K562 (cell line): ENCODE measurements around the gene GLB1L. TPM values are rescaled to one million over a fixed set of nuclear protein-coding genes. Genes with fewer than 3 reads are reported as not detected.
A peak's percentile ranks its signal among the peaks of the same experiment; 100 is the strongest.

Source experiments
- CSDE1 ChIP-seq, 2 experiments: fragments of 450-650 bp; IDR thresholded peaks; 2 replicates each; pipeline ENCODE4 v1.6.1; 2016; ENCODE audit warnings: mild to moderate bottlenecking in 1 of 2
- CTCF ChIP-seq, 3 experiments: IDR thresholded peaks in 2 of 3; conservative IDR thresholded peaks in 1 of 3; 2 replicates each; pipeline ENCODE4 v1.5.1; 2011 to 2012; ENCODE audit warnings: low read length in 3 of 3, mild to moderate bottlenecking in 3 of 3, control low read depth in 2 of 3, improper control_type of control experiment in 1 of 3, inconsistent platforms in 1 of 3, low read depth in 1 of 3, mixed read lengths in 1 of 3, moderate library complexity in 1 of 3; ENCODE audit not compliant: insufficient read depth in 2 of 3
- EP400 ChIP-seq: fragments of 450-650 bp; IDR thresholded peaks from 2 replicates; pipeline ENCODE4 v1.6.1; 2017; ENCODE audit warnings: antibody characterized with exemption, mild to moderate bottlenecking, moderate library complexity
- FIP1L1 ChIP-seq: fragments of 200-400 bp; formaldehyde crosslinking; IDR thresholded peaks from 2 replicates; pipeline ENCODE4 v1.6.1; 2018; ENCODE audit warnings: mild to moderate bottlenecking, low read depth, low read length; ENCODE audit not compliant: poor library complexity, severe bottlenecking
- GABPB2 ChIP-seq: fragments of 250-450 bp; sonication (Bioruptor Pico); conservative IDR thresholded peaks from 2 replicates; pipeline ENCODE4 v1.5.1; 2021; ENCODE audit warnings: mild to moderate bottlenecking
- GATAD2A ChIP-seq: fragments of 450-650 bp; IDR thresholded peaks from 2 replicates; pipeline ENCODE4 v1.6.1; 2017
- HMG20B ChIP-seq: fragments of 250-450 bp; sonication (Bioruptor Pico); IDR thresholded peaks from 2 replicates; pipeline ENCODE4 v1.5.0; 2021; ENCODE audit warnings: mild to moderate bottlenecking
- HNRNPK ChIP-seq: fragments of 200-400 bp; formaldehyde crosslinking; IDR thresholded peaks from one replicate; pipeline ENCODE4 v1.6.1; 2018; ENCODE audit warnings: mild to moderate bottlenecking, low read depth, low read length; ENCODE audit not compliant: poor library complexity, severe bottlenecking
- KLF1 ChIP-seq: fragments of 450-650 bp; IDR thresholded peaks from 2 replicates; pipeline ENCODE4 v1.6.1; 2016; ENCODE audit warnings: missing genetic modification characterization, missing compliant biosample characterization
- NFYB ChIP-seq: IDR thresholded peaks from 2 replicates; pipeline ENCODE4 v1.6.1; 2011; ENCODE audit warnings: mild to moderate bottlenecking, moderate library complexity; ENCODE audit not compliant: insufficient read length; ENCODE audit errors: extremely low read depth
- PURB ChIP-seq: sonication (generic); formaldehyde crosslinking; IDR thresholded peaks from 2 replicates; pipeline ENCODE4 v1.9.0; 2021; ENCODE audit warnings: low read depth, mild to moderate bottlenecking, missing genetic modification reagents
- SIN3B ChIP-seq: fragments of 450-650 bp; IDR thresholded peaks from 2 replicates; pipeline ENCODE4 v1.6.1; 2017; ENCODE audit warnings: low read depth, mild to moderate bottlenecking, moderate library complexity
- SMAD3 ChIP-seq: fragments of 450-650 bp; formaldehyde crosslinking; conservative IDR thresholded peaks from 2 replicates; pipeline ENCODE4 v1.4.0; 2020; ENCODE audit warnings: mild to moderate bottlenecking
- SMARCC2 ChIP-seq: fragments of 450-650 bp; IDR thresholded peaks from 2 replicates; pipeline ENCODE4 v1.6.1; 2017; ENCODE audit warnings: antibody characterized with exemption, moderate library complexity, mild to moderate bottlenecking, low read depth
- SUPT5H ChIP-seq: fragments of 450-650 bp; IDR thresholded peaks from 2 replicates; pipeline ENCODE4 v1.6.1; 2016
- ZKSCAN1 ChIP-seq: fragments of 150-350 bp; IDR thresholded peaks from 2 replicates; pipeline ENCODE4 v1.6.1; 2016; ENCODE audit warnings: low read depth, low read length
- ZNF644 ChIP-seq: fragments of 200-800 bp; sonication (Bioruptor generic); IDR thresholded peaks from 2 replicates; pipeline ENCODE4 v1.6.1; 2016; ENCODE audit warnings: low read depth, missing genetic modification characterization, missing compliant biosample characterization
- ZNF696 ChIP-seq: fragments of 250-450 bp; sonication (Bioruptor Pico); conservative IDR thresholded peaks from 2 replicates; pipeline ENCODE4 v1.4.0; 2020; ENCODE audit warnings: mild to moderate bottlenecking, moderate library complexity
- ZNF75A ChIP-seq: fragments of 450-650 bp; formaldehyde crosslinking; IDR thresholded peaks from 2 replicates; pipeline ENCODE4 v1.4.0; 2020; ENCODE audit warnings: mild to moderate bottlenecking
- ZNF780A ChIP-seq: fragments of 250-450 bp; sonication (Bioruptor Pico); IDR thresholded peaks from 2 replicates; pipeline ENCODE4 v1.5.0; 2021; ENCODE audit warnings: mild to moderate bottlenecking
- ZNF830 ChIP-seq: fragments of 250-450 bp; sonication (Bioruptor Pico); IDR thresholded peaks from 2 replicates; pipeline ENCODE4 v1.5.0; 2021; ENCODE audit warnings: mild to moderate bottlenecking
- polyA plus RNA-seq, 8 experiments: library from polyadenylated mRNA; depleted of rRNA in 4 of 8; stranded (reverse) in 5 of 8; unstranded in 3 of 8; fragments of >200 nt; fragmentation: Nextera tagmentation in 2 of 8; fragmentation: Illumina TruSeq in 1 of 8; extraction: Ambion mirVana in 2 of 8; extraction: Trizol in 1 of 8; gene quantifications; 2 replicates each; pipeline versions ENCODE4 v1.2.1 to v1.2.3, GENCODE V29; 2011 to 2014; ENCODE audit warnings: inconsistent platforms in 1 of 8, missing spikeins in 1 of 8
- total RNA-seq, 7 experiments: library from RNA; depleted of rRNA in 6 of 7; stranded (reverse); fragments of >200 nt in 6 of 7; fragmentation: Illumina TruSeq in 2 of 7; extraction: Trizol in 2 of 7; gene quantifications; 2 replicates each; pipeline versions ENCODE4 v1.2.1 to v1.2.3, GENCODE V29; 2011 to 2021; ENCODE audit warnings: low replicate concordance in 1 of 7
- TF ChIP-seq, protein P1 (sequence below): fragments of 150-350 bp; conservative IDR thresholded peaks from 2 replicates; pipeline ENCODE4 v1.6.1; 2014; ENCODE audit warnings: low read length
- TF ChIP-seq, protein P2 (sequence below): IDR thresholded peaks from 3 replicates; pipeline ENCODE4 v1.6.1; 2011; ENCODE audit warnings: borderline replicate concordance, mild to moderate bottlenecking; ENCODE audit not compliant: insufficient read length, insufficient read depth

Gene GLB1L
- total and polyA plus RNA-seq, 9 of the 15 experiments (the other 6 are each of a cell fraction or from before 2014, with no cell fraction given), result 0.42 to 2.9 (median 2.5) TPM

DNA sequence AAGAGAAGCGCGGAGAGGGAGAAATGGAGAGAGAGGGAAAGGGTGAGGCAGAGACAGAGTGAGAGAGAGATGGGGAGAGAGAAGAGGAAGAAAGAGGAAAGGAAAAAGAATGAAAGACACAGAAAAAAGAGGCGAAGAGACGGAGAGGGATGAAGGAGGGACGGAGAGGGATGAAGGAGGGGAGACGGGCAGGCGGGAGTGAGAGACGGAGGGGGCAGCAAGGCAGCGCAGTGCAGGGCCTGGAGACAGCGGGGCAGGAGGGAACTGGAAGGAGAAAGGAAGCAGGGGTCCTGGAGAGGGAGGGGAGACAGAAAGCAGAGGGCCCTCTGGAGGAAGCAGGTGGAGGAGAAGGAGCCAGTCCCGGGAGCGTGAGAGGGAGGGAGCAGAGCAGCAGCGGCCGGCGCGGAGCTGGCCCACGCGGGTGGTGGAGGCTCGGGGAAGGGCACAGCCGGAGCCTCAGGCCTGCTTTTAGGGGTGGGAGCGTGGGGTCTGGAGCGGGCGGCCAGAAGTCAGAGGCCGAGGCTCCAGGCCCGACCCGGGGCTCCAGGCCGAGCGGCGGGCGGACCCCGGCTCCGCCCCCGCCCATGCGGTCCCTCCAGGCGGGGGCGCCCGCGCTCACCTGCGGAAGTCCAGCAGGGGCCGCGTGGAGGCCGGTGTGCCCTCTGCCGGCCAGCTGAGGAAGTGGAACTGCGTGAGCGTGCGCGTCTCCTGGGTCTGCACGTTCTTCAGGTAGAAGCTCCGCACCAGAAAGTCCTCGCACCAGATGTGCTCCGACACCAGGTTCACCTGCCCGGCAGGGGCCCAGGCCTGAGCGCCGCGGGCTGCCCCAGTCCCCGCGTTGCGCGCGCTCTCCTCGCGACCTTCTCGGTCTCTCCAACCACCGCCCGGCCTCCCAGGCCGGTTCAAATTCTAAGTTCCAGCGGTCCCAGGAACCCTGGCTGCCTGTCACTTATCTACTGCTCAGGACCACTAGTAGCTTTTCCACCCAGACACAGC is 49.4 kb upstream of the GLB1L start (continued):
- TF ChIP-seq, protein P1, sequence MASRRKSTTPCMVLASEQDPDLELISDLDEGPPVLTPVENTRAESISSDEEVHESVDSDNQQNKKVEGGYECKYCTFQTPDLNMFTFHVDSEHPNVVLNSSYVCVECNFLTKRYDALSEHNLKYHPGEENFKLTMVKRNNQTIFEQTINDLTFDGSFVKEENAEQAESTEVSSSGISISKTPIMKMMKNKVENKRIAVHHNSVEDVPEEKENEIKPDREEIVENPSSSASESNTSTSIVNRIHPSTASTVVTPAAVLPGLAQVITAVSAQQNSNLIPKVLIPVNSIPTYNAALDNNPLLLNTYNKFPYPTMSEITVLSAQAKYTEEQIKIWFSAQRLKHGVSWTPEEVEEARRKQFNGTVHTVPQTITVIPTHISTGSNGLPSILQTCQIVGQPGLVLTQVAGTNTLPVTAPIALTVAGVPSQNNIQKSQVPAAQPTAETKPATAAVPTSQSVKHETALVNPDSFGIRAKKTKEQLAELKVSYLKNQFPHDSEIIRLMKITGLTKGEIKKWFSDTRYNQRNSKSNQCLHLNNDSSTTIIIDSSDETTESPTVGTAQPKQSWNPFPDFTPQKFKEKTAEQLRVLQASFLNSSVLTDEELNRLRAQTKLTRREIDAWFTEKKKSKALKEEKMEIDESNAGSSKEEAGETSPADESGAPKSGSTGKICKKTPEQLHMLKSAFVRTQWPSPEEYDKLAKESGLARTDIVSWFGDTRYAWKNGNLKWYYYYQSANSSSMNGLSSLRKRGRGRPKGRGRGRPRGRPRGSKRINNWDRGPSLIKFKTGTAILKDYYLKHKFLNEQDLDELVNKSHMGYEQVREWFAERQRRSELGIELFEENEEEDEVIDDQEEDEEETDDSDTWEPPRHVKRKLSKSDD, result no peak
- 0 out of 2 replicates have a peak, but pooled peaks have one; percentile 32 for TF ChIP-seq GATAD2A
- TF ChIP-seq CSDE1 (IDR thresholded peaks at IDR 0.05), result no peak
- TF ChIP-seq SUPT5H, result peak; percentile 58; the same call in 1 of the 2 replicates
- TF ChIP-seq HNRNPK, result no peak
- no peak for TF ChIP-seq ZKSCAN1
- peak; percentile 93 to 99 (median 98) for TF ChIP-seq CTCF (IDR thresholded peaks at IDR 0.05 in 2 of 3, conservative IDR thresholded peaks at IDR 0.05 in 1 of 3; ENCODE audit: insufficient read depth in 2 of 3, low read depth in 1 of 3, low read length in 3 of 3)
- TF ChIP-seq FIP1L1, result peak; percentile 71
- TF ChIP-seq, protein P2, sequence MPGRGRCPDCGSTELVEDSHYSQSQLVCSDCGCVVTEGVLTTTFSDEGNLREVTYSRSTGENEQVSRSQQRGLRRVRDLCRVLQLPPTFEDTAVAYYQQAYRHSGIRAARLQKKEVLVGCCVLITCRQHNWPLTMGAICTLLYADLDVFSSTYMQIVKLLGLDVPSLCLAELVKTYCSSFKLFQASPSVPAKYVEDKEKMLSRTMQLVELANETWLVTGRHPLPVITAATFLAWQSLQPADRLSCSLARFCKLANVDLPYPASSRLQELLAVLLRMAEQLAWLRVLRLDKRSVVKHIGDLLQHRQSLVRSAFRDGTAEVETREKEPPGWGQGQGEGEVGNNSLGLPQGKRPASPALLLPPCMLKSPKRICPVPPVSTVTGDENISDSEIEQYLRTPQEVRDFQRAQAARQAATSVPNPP, result no peak
- no peak for TF ChIP-seq SMARCC2
- no peak for TF ChIP-seq SMAD3
- TF ChIP-seq ZNF75A (CRISPR knock-in tag), result no peak
- no peak for TF ChIP-seq ZNF780A
- no peak for TF ChIP-seq PURB
- TF ChIP-seq ZNF644 (tag), result no peak
- peak; percentile 83 for TF ChIP-seq EP400
- no peak for TF ChIP-seq ZNF830
- TF ChIP-seq ZNF696 (CRISPR knock-in tag), result no peak
- TF ChIP-seq SIN3B, result 0 out of 2 replicates have a peak, but pooled peaks have one; percentile 50
- no peak for TF ChIP-seq NFYB
- TF ChIP-seq KLF1 (tag), result peak; percentile 74
- no peak for TF ChIP-seq HMG20B (CRISPR knock-in tag)
- TF ChIP-seq GABPB2 (CRISPR knock-in tag), result no peak
